SH-SY5Y (cell line): Measurements from ENCODE around the gene FAT1.

Source experiments
- GATA2 ChIP-seq: IDR thresholded peaks from 2 replicates; pipeline ENCODE4 v1.6.1; 2011; ENCODE audit warnings: mild to moderate bottlenecking, low read depth, low read length
- GATA3 ChIP-seq: IDR thresholded peaks from 2 replicates; pipeline ENCODE4 v1.6.1; 2011; ENCODE audit warnings: low read depth, mild to moderate bottlenecking, low read length, moderate library complexity

DNA sequence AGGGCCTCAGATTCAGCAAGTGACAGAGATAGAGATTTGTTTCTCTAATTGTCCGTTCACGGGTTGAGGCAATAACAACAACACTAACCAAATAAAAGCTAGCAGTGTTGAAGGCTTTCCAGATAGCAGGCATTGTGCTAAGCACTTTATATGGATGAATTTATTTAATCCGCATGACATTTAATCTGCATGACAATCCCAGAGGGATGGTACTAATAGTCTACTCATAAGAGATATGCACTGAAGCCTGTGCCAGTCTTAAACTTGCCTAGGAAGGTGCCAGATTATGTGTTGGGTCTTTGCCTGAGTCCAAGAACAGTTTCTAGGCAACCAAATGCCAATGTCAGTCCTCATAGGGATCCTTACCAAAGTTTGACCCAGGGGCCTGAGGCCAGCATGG, 37.7 kb upstream of the FAT1 start:
- no peak for TF ChIP-seq GATA2
- TF ChIP-seq GATA3 = no peak
